Superior temporal gyrus (tissue), 1 donor: ENCODE results near the gene FAHD2B.
"Not testable (repeated sequence)": the region's sequence is repeated elsewhere in the genome, so short reads cannot be mapped to it uniquely, and the experiment has no call there.

Source experiments
- DNase-seq: peaks from one replicate; pipeline ENCODE4 v3.0.0-alpha.2; 2016; ENCODE audit errors: extremely low spot score

FAHD2B gene

GRCh38 chr2:97094772-97095611 lies at the start of gene FAHD2B:
FAHD2B (minus strand) TSS chr2:97094882; CDS start chr2:97091706, 3,176 bp downstream.
- DNase-seq: peak; percentile 70

- not testable (repeated sequence) for DNase-seq
Observed at GRCh38 chr2:97144016-97144415, 49.3 kb upstream of the FAHD2B start.

- not testable (repeated sequence) for DNase-seq
Observed at GRCh38 chr2:97129090-97129489, 34.4 kb upstream of the FAHD2B start.

- DNase-seq: not testable (repeated sequence)
Observed at GRCh38 chr2:97113882-97114255, 19.2 kb upstream of the FAHD2B start.

GRCh38 chr2:97113050-97113881 lies 18.6 kb upstream of the FAHD2B start, which contains the start of gene ANKRD36:
ANKRD36 (plus strand) TSS chr2:97113153; CDS start chr2:97113740, 587 bp downstream.
- DNase-seq: peak; percentile 81

GRCh38 chr2:97112320-97113049 lies 17.8 kb upstream of the FAHD2B start:
- peak; percentile 85 for DNase-seq

- not testable (repeated sequence) for DNase-seq
Observed at GRCh38 chr2:97111246-97111645, 16.6 kb upstream of the FAHD2B start.

GRCh38 chr2:97106878-97107277 lies 12.2 kb upstream of the FAHD2B start:
- DNase-seq: not testable (repeated sequence)

- DNase-seq: not testable (repeated sequence)
Observed at GRCh38 chr2:97098786-97099372, 4.2 kb upstream of the FAHD2B start.

GRCh38 chr2:97095661-97096060 lies 979 bp upstream of the FAHD2B start:
- no peak for DNase-seq

GRCh38 chr2:97093983-97094771 lies 505 bp downstream of the FAHD2B start:
- not testable (repeated sequence) for DNase-seq

- peak; percentile 16 for DNase-seq
Observed at GRCh38 chr2:97092946-97093345, 1.7 kb downstream of the FAHD2B start.

- not testable (repeated sequence) for DNase-seq
Observed at GRCh38 chr2:97088706-97089105, 6.0 kb downstream of the FAHD2B start.

GRCh38 chr2:97085093-97085492 lies 9.6 kb downstream of the FAHD2B start:
- not testable (repeated sequence) for DNase-seq

- DNase-seq: not testable (repeated sequence)
Observed at GRCh38 chr2:97083516-97083915, 11.2 kb downstream of the FAHD2B start.

GRCh38 chr2:97082206-97082605 lies 12.5 kb downstream of the FAHD2B start:
- DNase-seq: not testable (repeated sequence)

GRCh38 chr2:97080855-97081254 lies 13.8 kb downstream of the FAHD2B start:
- DNase-seq: not testable (repeated sequence)

GRCh38 chr2:97077213-97077612 lies 17.5 kb downstream of the FAHD2B start:
- not testable (repeated sequence) for DNase-seq

GRCh38 chr2:97070915-97071314 lies 23.8 kb downstream of the FAHD2B start:
- not testable (repeated sequence) for DNase-seq

GRCh38 chr2:97068722-97069121 lies 26.0 kb downstream of the FAHD2B start:
- not testable (repeated sequence) for DNase-seq
